ENCODE data around the gene MINDY2. TPM values are rescaled to one million over a fixed set of nuclear protein-coding genes. Genes with fewer than 3 reads are reported as not detected.
A peak's percentile ranks its signal among the peaks of the same experiment; 100 is the strongest.

The MINDY2 gene
- total and polyA plus RNA-seq, 10 of the 15 experiments (the other 5 are each of a cell fraction or from before 2014, with no cell fraction given) = 0.73 to 9.4 (median 3.3) TPM

DNA sequence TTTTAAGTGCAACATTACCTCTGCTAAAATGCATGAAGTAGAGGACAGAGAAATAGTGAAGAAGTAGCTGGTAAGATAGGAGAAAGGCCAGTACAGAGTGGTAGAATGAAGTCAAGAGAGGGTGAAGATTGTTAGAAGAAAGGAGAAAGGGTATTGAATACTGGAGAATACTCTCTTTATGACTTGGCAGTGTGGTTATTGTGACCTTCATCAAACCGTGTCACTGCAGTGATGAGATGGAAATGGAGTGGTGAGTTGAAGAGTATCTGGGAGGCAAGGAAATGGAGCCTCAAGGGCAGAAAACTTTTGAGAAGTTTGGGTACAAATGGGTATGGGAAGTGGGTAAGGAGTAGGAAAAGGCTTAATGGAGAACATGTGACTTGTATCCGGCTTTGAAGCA, 24.7 kb downstream of the MINDY2 start:
- Histone ChIP-seq H3K9ac (ENCODE audit: control insufficient read depth, insufficient read depth, low read length) (no peak overlapping the region), H3K4me1 (ENCODE audit: control insufficient read depth, insufficient read depth, low read length) (no peaks in the 10 kb centered on the region), H3K27ac (ENCODE audit: control insufficient read depth, insufficient read depth) (no peak overlapping the region), H2AFZ (ENCODE audit: control insufficient read depth, low read depth, low read length) (no peak overlapping the region), H3K27me3 (replicated peaks in 1 of 2; ENCODE audit: control insufficient read depth in 2 of 2, insufficient read depth in 2 of 2, low read length in 1 of 2) (no peaks in the 10 kb centered on the region), H3K36me3 (ENCODE audit: control insufficient read depth in 2 of 2, insufficient read depth in 2 of 2, low read length in 1 of 2) (0 out of 4 replicates have a peak, but pooled peaks cover 0 to 3% of the 10 kb centered on the region in 2 experiments), H4K20me1 (ENCODE audit: control insufficient read depth, insufficient read depth) (no peaks in the 10 kb centered on the region), H3K4me2 (ENCODE audit: control insufficient read depth, insufficient read depth) (no peak overlapping the region), H3K4me3 (no peak overlapping the region), H3K79me2 (ENCODE audit: control insufficient read depth, insufficient read depth, low read length) (no peaks in the 10 kb centered on the region), H3K9me3 (replicated peaks; ENCODE audit: control insufficient read depth, insufficient read depth, low read length) (no peaks in the 10 kb centered on the region; the same call in 2 of the 3 replicates)
- no peak for FAIRE-seq
- POLR2A ChIA-PET = no interaction called here
- BruUV-seq (replicated peaks) = no TSS peak
- SMC1A ChIA-PET (ENCODE audit: uncharacterized antibody, unreplicated experiment) = interaction anchor here (3.3 kb wide), 1 partner anchor 8 kb away, joined by 11 read pairs; no protein-coding TSS in a partner anchor
- intact Hi-C loops (cut with micrococcal nuclease; ENCODE audit: unreplicated experiment) (no loop called here), in situ Hi-C loops (cut with MboI) (no loop called here)
- DNase-seq (ENCODE audit: low read depth, low spot score) = no peak
- RAD21 ChIA-PET (ENCODE audit: unreplicated experiment) = no interaction called here
- TF ChIP-seq EP300 (IDR thresholded peaks at IDR 0.05; ENCODE audit: borderline replicate concordance in 1 of 2, control insufficient read depth in 1 of 2, low read depth in 2 of 2, low read length in 2 of 2) = no peak
- TF ChIP-seq, protein P1, sequence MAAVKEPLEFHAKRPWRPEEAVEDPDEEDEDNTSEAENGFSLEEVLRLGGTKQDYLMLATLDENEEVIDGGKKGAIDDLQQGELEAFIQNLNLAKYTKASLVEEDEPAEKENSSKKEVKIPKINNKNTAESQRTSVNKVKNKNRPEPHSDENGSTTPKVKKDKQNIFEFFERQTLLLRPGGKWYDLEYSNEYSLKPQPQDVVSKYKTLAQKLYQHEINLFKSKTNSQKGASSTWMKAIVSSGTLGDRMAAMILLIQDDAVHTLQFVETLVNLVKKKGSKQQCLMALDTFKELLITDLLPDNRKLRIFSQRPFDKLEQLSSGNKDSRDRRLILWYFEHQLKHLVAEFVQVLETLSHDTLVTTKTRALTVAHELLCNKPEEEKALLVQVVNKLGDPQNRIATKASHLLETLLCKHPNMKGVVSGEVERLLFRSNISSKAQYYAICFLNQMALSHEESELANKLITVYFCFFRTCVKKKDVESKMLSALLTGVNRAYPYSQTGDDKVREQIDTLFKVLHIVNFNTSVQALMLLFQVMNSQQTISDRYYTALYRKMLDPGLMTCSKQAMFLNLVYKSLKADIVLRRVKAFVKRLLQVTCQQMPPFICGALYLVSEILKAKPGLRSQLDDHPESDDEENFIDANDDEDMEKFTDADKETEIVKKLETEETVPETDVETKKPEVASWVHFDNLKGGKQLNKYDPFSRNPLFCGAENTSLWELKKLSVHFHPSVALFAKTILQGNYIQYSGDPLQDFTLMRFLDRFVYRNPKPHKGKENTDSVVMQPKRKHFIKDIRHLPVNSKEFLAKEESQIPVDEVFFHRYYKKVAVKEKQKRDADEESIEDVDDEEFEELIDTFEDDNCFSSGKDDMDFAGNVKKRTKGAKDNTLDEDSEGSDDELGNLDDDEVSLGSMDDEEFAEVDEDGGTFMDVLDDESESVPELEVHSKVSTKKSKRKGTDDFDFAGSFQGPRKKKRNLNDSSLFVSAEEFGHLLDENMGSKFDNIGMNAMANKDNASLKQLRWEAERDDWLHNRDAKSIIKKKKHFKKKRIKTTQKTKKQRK (IDR thresholded peaks at IDR 0.05; ENCODE audit: low read depth, low read length) = no peak
- no peak for TF ChIP-seq ATF7 (IDR thresholded peaks at IDR 0.05; ENCODE audit: low read depth)
- TF ChIP-seq JUNB (IDR thresholded peaks at IDR 0.05) = peak; percentile 28; the same call in 1 of the 2 replicates
- CTCF ChIA-PET = no interaction called here
- WGBS (ENCODE audit: insufficient coverage, insufficient replicate concordance, low lambda C conversion rate, missing lambda C conversion rate) = 48% methylated on average over 2 of the region's 2 CpGs
- ATAC-seq = no peak

Measured in GM12878 (cell line).